Medulla oblongata (tissue), 1 donor: ENCODE measurements around the gene HSDL2.
"Not testable (repeated sequence)": the region's sequence is repeated elsewhere in the genome, so short reads cannot be mapped to it uniquely, and the experiment has no call there.

Source experiments
- DNase-seq: peaks from one replicate; pipeline ENCODE4 v3.0.0-alpha.2; 2015; ENCODE audit errors: extremely low spot score

Gene HSDL2

DNA sequence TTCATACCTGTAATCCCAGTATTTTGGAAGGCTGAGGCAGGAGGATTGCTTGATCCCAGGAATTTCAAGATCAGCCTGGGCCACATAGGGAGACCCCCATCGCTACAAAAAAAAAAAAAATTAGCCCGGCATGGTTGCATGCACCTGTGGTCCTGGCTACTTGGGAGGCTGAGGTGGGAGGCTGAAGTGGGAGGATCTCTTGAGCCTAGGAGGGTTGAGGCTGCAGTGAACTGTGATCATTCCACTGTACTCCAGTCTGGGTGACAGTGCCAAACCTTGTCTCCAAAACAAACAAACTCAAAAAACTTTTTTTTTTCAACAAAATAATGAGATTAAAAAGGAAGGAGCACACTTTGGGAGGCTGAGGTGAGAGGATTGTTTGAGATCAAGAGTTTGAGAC is 120.9 kb downstream of the HSDL2 start:
- DNase-seq: no peak

DNA sequence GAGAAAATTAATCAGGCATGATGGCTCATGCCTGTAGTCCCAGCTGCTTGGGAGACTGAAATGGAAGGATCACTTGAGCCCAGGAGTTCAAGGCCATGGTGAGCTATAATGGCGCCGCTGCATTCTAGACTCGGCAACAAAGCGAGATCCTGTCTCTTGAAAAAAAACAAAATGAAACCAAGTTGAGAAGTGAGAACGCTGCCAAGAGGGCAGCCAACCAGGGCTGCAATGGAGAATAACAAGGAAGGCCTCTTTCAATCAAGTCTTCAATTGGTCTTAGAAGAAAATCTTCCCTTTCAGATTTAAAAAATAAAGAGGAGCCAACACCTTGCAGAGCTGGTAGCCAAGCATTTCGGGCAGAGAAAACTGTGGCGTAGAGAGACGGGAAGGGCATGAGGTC is 121.4 kb downstream of the HSDL2 start:
- peak; percentile 35 for DNase-seq

DNA sequence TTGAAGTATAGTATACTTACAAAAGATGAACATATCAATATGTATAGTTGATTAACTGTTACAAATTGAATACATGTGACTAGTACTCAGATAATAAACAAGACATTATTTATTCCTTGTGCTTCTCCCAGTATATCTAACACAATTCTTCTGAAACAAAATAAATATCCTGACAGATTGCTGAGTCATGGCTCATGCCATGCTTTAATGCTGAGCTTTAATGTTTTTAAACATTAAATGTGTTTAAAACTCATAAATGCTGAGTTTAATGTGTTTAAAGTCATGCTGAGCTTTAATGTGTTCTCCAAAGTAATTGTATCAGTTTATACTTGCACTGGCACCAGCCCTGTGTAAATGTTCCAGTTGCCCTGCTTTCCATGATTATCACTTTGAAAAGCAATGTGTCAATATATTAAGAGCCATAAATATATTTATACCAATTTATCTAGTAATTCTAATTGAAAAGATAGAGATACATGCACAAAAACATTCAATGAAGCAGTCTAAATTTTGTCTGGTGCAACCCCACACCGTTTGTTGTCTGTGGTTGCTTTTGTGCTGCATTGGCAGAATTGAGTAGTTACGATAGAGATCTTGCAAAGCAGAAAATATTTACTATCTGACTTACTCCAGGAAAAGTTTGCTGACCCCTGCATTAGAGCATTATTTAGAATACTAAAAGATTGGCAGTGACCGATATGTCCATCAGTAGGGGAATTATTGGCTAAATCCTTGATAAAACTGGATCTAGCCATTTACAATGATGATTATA is 122.5 kb downstream of the HSDL2 start:
- no peak for DNase-seq

DNA sequence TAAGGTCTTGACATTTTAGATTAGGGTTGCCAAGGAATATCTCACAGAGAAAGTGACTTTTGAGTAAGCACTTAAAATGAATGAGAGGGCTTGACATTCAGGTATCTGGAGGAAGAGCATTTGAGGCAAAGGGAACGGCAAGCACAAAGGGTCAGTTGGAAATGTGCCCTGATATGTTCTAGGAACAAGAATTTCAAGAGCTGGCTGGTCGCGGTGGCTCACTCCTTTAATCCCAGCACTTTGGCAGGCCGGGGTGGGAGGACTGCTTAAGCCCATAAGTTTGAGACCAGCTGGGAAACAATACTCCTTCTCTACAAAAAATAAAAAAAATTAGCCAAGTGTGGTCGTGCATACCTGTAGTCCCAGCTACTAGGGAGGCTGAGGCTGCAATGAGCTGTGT is 123.3 kb downstream of the HSDL2 start:
- peak; percentile 40 for DNase-seq

DNA sequence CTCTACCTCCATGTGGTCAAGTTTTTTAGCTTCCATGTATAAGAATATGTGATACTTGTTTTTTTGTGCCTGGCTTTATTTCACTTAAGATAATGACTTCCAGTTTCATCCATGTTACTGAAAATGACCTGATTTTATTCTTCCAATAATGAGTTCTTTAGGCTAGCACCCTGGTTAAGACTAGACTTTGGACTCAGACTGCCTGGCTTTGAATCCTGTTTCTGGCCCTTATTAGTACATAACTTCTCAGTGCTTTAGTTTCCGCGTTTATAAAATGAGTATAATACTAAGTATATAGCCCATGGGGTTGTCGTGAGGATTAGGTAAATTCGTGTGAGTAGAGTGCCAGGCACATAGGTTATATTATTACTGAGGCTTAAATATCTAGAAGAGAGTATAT is 125.2 kb downstream of the HSDL2 start:
- DNase-seq: no peak

DNA sequence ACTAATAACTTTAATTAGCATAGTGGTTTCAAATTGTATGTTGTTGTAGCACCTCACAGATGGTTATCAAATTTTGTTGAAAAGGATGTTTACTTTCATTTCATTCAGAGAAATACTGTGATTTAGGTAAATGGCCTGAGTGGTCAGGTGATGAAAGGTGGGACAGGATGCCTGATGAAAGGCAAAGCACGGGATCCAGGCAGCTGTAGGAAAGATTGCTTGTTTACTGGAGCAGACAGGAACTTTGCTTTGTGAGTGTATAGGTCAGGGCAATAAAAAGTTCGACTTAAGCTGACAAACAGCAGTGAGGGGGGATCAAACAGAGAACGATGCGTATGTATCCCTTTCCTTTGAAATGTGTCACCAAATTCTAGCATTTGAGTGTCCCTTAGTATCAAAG is 125.7 kb downstream of the HSDL2 start:
- no peak for DNase-seq

DNA sequence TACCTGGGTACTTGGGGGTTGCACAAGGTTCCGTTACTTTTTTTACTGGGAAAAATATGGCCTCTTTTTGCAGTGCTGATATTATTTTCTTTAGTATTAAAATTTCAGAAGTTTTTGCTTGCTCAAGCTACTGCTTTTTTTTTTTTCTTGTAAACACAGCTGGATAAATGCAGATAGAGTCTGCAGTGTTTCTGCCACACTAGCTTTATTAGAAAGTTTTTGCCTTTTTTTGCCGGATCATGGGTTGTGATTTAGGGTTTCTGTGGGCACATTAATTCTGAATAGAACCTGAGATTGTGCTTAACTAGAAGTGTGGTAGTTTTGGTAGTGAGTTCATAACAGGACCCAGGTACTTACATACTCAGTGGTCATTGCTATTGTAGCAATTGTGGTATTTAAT is 126.7 kb downstream of the HSDL2 start:
- DNase-seq: no peak

DNA sequence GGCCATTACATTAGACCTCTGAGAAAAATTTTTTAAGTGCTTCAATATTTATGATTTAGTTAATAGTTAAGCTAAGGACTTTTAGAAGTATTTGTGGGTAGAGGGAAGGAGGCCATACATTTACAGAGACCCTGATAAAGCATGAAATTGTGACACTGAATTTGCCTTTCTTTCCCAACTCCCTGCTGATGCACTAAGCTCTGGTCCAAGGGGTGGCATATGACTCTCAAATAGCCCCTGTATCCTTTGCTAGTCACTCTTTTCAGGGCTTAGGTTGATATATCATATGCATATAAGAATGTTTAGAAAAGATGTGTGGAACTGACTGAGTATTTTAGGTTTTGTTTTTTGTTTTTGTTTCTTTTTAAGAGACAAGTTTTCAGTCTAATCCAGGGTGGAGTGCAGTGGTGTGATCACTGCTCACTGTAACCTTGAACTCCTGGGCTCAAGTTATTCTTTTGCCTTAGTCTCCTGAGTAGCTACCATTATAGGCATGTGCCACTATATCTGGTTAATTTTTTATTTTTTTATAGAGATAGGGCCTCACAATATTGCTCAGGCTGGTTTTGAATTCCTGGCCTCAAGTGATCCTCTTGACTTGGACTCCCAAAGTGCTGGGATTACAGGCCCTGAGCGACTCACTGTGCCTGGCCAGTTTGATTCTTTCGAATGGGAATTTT is 127.2 kb downstream of the HSDL2 start:
- no peak for DNase-seq

DNA sequence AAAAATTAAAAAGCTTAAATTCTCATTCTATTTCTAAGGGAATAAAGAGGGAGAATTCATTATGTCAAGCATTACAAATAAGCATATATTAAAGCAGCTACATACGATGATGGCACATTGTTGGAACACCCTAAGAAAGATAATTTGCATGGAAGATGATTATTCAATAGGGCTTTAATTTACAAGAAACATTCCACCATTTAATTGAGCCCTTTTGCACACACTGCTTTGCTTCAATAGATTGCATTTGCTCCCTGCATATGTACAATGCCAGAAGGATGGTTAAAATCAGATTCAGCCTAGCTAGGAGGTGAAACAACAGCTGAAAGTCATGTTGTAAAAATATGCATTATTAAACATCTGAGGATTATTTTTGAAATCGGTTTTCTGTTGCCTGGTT is 128.5 kb downstream of the HSDL2 start:
- no peak for DNase-seq

DNA sequence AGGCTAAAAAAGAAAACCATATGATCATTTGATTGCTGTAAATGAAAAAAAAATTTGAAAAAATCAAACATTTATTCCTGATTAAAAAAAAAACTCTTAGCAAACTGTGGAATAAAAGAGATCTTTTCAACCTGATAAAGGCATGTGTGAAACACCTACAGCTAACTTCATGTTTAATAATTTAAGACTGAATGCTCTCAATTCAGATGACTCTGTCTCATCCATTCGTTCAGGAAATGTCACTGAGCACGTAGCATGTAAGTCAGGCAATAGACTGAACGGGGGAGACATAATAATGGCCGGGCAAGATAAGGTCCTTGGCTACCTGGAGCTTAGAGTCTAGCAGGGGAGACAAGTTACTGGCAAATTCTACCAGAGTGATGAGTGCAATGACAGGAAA is 132.5 kb downstream of the HSDL2 start:
- not testable (repeated sequence) for DNase-seq

DNA sequence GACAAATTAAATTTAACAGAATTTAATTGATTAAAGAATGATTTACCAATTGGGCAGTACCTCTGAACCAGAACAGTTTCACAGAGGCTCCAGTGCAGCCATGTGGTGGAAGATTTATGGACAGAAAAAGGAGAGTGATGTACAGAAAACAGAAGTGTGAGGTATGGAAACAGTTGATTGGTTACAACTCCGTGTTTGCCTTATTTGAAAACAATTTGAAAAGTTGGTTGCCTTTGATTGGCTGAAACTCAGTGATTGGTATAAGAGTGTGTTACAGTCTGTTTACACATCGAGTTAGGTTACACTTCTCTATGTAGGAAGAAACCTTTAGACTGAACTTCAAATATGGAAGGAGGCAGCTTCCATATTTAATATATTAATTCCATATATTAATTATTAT is 136.9 kb downstream of the HSDL2 start:
- no peak for DNase-seq

DNA sequence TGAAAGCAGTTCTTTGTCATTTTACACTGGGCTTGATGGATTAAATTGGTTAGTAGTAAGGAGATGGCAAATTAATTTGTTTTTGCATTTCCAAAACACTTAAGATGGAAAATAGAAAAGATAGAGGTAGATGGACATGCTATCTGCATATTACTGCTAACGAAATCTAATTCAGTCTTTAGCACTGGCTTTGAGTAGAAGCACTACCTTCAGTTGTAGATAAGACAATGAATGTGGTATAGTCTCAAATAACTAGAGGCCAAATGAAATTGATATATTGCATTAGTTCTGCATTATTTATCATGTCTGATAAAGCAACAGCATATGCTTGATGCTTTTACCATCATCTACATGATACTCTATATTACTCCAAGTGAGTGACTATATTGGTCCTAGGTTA is 140.2 kb downstream of the HSDL2 start:
- no peak for DNase-seq

DNA sequence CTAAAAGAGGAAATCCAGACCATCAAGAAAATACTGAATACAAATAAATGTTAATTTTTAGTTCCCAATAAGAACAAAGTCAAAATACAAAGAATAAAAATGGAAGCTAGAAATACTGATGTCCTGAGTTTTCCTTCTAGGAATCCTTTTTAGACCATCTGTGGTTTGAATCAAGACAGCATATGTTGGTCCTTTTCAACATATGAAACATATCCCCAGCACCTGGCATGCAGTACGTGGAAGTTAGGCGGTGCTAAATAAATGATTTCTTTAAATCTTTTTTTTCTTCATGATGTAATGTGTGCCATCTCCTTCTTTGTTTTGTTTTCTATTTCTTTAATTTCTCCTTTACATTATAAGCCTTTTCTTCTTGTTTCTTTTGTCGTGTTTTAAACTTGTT is 140.7 kb downstream of the HSDL2 start:
- DNase-seq: no peak
